Muscle of arm (tissue), 12 donors: ENCODE data around the gene SAXO1. TPM values are rescaled to one million over a fixed set of nuclear protein-coding genes. Genes with fewer than 3 reads are reported as not detected.
A peak's percentile ranks its signal among the peaks of the same experiment; 100 is the strongest.
"Not testable (repeated sequence)": the region's sequence is repeated elsewhere in the genome, so short reads cannot be mapped to it uniquely, and the experiment has no call there.

ENCODE experiments used
- DNase-seq: peaks from one replicate; pipeline ENCODE4 v3.0.0-alpha.2; 2013
- polyA plus RNA-seq, 12 donors: library from polyadenylated mRNA; unstranded; fragments of 120-200 nt; gene quantifications; one replicate each; pipeline ENCODE4 v1.2.1, GENCODE V29; 2013; ENCODE audit not compliant: insufficient read length in 12 of 12

The SAXO1 gene
- polyA plus RNA-seq, 12 donors: 0.07 to 0.24 (median 0.13) TPM; not detected in 2

GRCh38 chr9:18971404-18971803 is 61.6 kb downstream of the SAXO1 start:
- no peak for DNase-seq

GRCh38 chr9:18970393-18970792 is 62.6 kb downstream of the SAXO1 start:
- no peak for DNase-seq

GRCh38 chr9:18969128-18969527 is 63.9 kb downstream of the SAXO1 start:
- peak; percentile 87 for DNase-seq

- no peak for DNase-seq
These were observed 77.4 kb downstream of the SAXO1 start for GRCh38 chr9:18955626-18956025.

GRCh38 chr9:18951936-18952335 is 81.1 kb downstream of the SAXO1 start:
- DNase-seq: no peak

GRCh38 chr9:18947892-18948339 is 85.1 kb downstream of the SAXO1 start:
- no peak for DNase-seq

- DNase-seq: no peak
These were observed 90.2 kb downstream of the SAXO1 start for GRCh38 chr9:18942801-18943200.

- no peak for DNase-seq
These were observed 91.8 kb downstream of the SAXO1 start for GRCh38 chr9:18941060-18941740.

- DNase-seq: no peak
These were observed 93.1 kb downstream of the SAXO1 start for GRCh38 chr9:18939943-18940342.

- no peak for DNase-seq
These were observed 96.7 kb downstream of the SAXO1 start for GRCh38 chr9:18936094-18936871.

GRCh38 chr9:18935541-18935940 is 97.5 kb downstream of the SAXO1 start:
- no peak for DNase-seq

- DNase-seq: not testable (repeated sequence)
These were observed 102.4 kb downstream of the SAXO1 start for GRCh38 chr9:18930611-18931010.

GRCh38 chr9:18928711-18929110 is 104.3 kb downstream of the SAXO1 start:
- DNase-seq: no peak

GRCh38 chr9:18926513-18926912 is 106.5 kb downstream of the SAXO1 start:
- no peak for DNase-seq

GRCh38 chr9:18925880-18926279 is 107.1 kb downstream of the SAXO1 start:
- no peak for DNase-seq

GRCh38 chr9:18923671-18924430 is 109.2 kb downstream of the SAXO1 start:
- DNase-seq: no peak

GRCh38 chr9:18923167-18923566 is 109.8 kb downstream of the SAXO1 start:
- no peak for DNase-seq

GRCh38 chr9:18922161-18922885 is 110.7 kb downstream of the SAXO1 start:
- no peak for DNase-seq

GRCh38 chr9:18921366-18922075 is 111.5 kb downstream of the SAXO1 start:
- peak; percentile 65 for DNase-seq

- peak; percentile 52 for DNase-seq
These were observed 112.6 kb downstream of the SAXO1 start for GRCh38 chr9:18920141-18921084.
